WTC11 (cell line): ENCODE measurements around the gene HLF. TPM values are rescaled to one million over a fixed set of nuclear protein-coding genes. Genes with fewer than 3 reads are reported as not detected.

ENCODE experiments used
- ATAC-seq: fragments of 200-7000 bp; cut with Tn5 transposase; 2 replicates; pipeline ENCODE4 v1.10.0; 2021; ENCODE audit warnings: mild to moderate bottlenecking, moderate library complexity
- CTCF ChIA-PET: fragments of 300-600 bp; sonication (Branson Sonifier 250); formaldehyde crosslinking; loops from one replicate; lab custom pipeline; 2021; ENCODE audit warnings: antibody characterized with exemption; lab: Charles Lee
- POLR2A ChIA-PET: fragments of 350-600 bp; sonication (Branson Sonifier 250); formaldehyde crosslinking; loops from one replicate; lab custom pipeline; 2021; ENCODE audit warnings: antibody characterized with exemption; lab: Charles Lee
- DNase-seq: peaks from one replicate; pipeline ENCODE4 v3.0.0; 2021; ENCODE audit warnings: low spot score
- H3K27ac Mint-ChIP-seq: 2 replicates; pipeline ENCODE4 v1.8.0; 2021; ENCODE audit warnings: mixed read lengths
- H3K27me3 Mint-ChIP-seq: 2 replicates; pipeline ENCODE4 v1.8.0; 2021; ENCODE audit warnings: low read depth, mild to moderate bottlenecking, moderate library complexity, mixed read lengths
- H3K36me3 Mint-ChIP-seq: 2 replicates; pipeline ENCODE4 v1.8.0; 2021; ENCODE audit warnings: mixed read lengths
- H3K4me1 Mint-ChIP-seq: 2 replicates; pipeline ENCODE4 v1.8.0; 2022; ENCODE audit warnings: mixed read lengths
- H3K4me3 Mint-ChIP-seq: 2 replicates; pipeline ENCODE4 v1.8.0; 2021; ENCODE audit warnings: mild to moderate bottlenecking, moderate library complexity, mixed read lengths
- H3K9me3 Mint-ChIP-seq: 2 replicates; pipeline ENCODE4 v1.8.0; 2021; ENCODE audit warnings: mixed read lengths
- CREB1 ChIP-seq: sonication (generic); formaldehyde crosslinking; IDR thresholded peaks from 2 replicates; pipeline ENCODE4 v1.8.0; 2023; ENCODE audit warnings: mild to moderate bottlenecking, missing genetic modification reagents
- NFE2L1 ChIP-seq: sonication (generic); formaldehyde crosslinking; IDR thresholded peaks from 2 replicates; pipeline ENCODE4 v1.8.1; 2023; ENCODE audit warnings: missing genetic modification reagents
- NR1H2 ChIP-seq: sonication (generic); formaldehyde crosslinking; IDR thresholded peaks from 2 replicates; pipeline ENCODE4 v1.9.0; 2021; ENCODE audit warnings: mild to moderate bottlenecking, moderate library complexity, missing genetic modification reagents
- RELA ChIP-seq: sonication (generic); formaldehyde crosslinking; IDR thresholded peaks from 2 replicates; pipeline ENCODE4 v1.8.1; 2022; ENCODE audit warnings: missing genetic modification reagents, mild to moderate bottlenecking, borderline replicate concordance
- TCF7 ChIP-seq: sonication (generic); formaldehyde crosslinking; IDR thresholded peaks from 2 replicates; pipeline ENCODE4 v1.8.0; 2022; ENCODE audit warnings: mild to moderate bottlenecking, low read depth, missing genetic modification reagents, moderate library complexity
- ZNF138 ChIP-seq: sonication (generic); formaldehyde crosslinking; conservative IDR thresholded peaks from 2 replicates; pipeline ENCODE4 v1.8.1; 2022; ENCODE audit warnings: mild to moderate bottlenecking, moderate library complexity, missing genetic modification reagents
- total RNA-seq: library from RNA; stranded (reverse); gene quantifications from 3 replicates; pipeline ENCODE4 v1.2.3, GENCODE V29; 2021
- TF ChIP-seq, protein P1 (sequence below): sonication (generic); formaldehyde crosslinking; IDR thresholded peaks from 2 replicates; pipeline ENCODE4 v1.8.0; 2022; ENCODE audit warnings: missing genetic modification reagents
- TF ChIP-seq, protein P2 (sequence below): fragments of 250-450 bp; sonication (Bioruptor Pico); conservative IDR thresholded peaks from 2 replicates; pipeline ENCODE4 v1.9.0; 2021; ENCODE audit warnings: mild to moderate bottlenecking
- TF ChIP-seq, protein P3 (sequence below): sonication (generic); formaldehyde crosslinking; IDR thresholded peaks from 2 replicates; pipeline ENCODE4 v1.8.1; 2022; ENCODE audit warnings: mild to moderate bottlenecking, moderate library complexity, missing genetic modification reagents
- TF ChIP-seq, protein P4 (sequence below): sonication (generic); formaldehyde crosslinking; conservative IDR thresholded peaks from 2 replicates; pipeline ENCODE4 v1.8.1; 2023; ENCODE audit warnings: mild to moderate bottlenecking, low read depth, missing genetic modification reagents, moderate library complexity
- TF ChIP-seq, protein P5 (sequence below): sonication (generic); formaldehyde crosslinking; IDR thresholded peaks from 2 replicates; pipeline ENCODE4 v1.8.1; 2023; ENCODE audit warnings: mild to moderate bottlenecking, missing genetic modification reagents, borderline replicate concordance
- TF ChIP-seq, protein P6 (sequence below): fragments of 250-450 bp; sonication (Bioruptor Pico); IDR thresholded peaks from 2 replicates; pipeline ENCODE4 v1.9.0; 2021; ENCODE audit warnings: moderate library complexity, mild to moderate bottlenecking, inconsistent platforms, borderline replicate concordance
- TF ChIP-seq, protein P7 (sequence below): sonication (generic); formaldehyde crosslinking; IDR thresholded peaks from 2 replicates; pipeline ENCODE4 v1.8.0; 2022; ENCODE audit warnings: mild to moderate bottlenecking, missing genetic modification reagents

Gene HLF
- total RNA-seq, 1 experiment from 2014 or later = 0.31 TPM

DNA sequence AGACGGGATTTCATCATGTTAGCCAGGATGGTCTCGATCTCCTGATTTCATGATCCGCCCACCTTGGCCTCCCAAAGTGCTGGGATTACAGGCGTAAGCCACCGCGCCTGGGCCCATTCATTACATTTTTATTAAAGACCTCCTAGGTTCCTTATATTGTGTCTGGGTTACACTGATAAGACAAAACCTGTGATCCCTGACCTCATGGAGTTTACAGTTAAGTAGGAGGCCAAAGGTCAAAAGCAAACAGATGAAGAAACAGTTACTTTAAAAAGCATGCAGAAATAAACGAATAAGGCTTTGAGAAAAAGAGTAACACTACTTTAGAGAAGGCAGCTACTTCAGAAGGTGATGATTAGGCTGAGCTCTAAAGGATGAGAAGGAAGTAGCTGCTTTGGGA lies 14.9 kb upstream of the HLF start:
- no peak overlapping the region for H3K27ac Mint-ChIP-seq
- POLR2A ChIA-PET = no interaction called here
- DNase-seq (no peak), ATAC-seq (no peak)
- peaks cover 9% of the 10 kb centered on the region for H3K27me3 Mint-ChIP-seq
- no peaks in the 10 kb centered on the region for H3K36me3 Mint-ChIP-seq
- H3K4me3 Mint-ChIP-seq = no peak overlapping the region
- CTCF ChIA-PET = interaction anchor here (1.1 to 1.4 kb wide), 3 partner anchors 11 to 54 kb away, joined by 3 to 4 read pairs (median 3); no protein-coding TSS in a partner anchor
- peaks cover 11% of the 10 kb centered on the region for H3K4me1 Mint-ChIP-seq
- peaks cover 16% of the 10 kb centered on the region for H3K9me3 Mint-ChIP-seq
- TF ChIP-seq CREB1 = no peak
- TF ChIP-seq, protein P1, sequence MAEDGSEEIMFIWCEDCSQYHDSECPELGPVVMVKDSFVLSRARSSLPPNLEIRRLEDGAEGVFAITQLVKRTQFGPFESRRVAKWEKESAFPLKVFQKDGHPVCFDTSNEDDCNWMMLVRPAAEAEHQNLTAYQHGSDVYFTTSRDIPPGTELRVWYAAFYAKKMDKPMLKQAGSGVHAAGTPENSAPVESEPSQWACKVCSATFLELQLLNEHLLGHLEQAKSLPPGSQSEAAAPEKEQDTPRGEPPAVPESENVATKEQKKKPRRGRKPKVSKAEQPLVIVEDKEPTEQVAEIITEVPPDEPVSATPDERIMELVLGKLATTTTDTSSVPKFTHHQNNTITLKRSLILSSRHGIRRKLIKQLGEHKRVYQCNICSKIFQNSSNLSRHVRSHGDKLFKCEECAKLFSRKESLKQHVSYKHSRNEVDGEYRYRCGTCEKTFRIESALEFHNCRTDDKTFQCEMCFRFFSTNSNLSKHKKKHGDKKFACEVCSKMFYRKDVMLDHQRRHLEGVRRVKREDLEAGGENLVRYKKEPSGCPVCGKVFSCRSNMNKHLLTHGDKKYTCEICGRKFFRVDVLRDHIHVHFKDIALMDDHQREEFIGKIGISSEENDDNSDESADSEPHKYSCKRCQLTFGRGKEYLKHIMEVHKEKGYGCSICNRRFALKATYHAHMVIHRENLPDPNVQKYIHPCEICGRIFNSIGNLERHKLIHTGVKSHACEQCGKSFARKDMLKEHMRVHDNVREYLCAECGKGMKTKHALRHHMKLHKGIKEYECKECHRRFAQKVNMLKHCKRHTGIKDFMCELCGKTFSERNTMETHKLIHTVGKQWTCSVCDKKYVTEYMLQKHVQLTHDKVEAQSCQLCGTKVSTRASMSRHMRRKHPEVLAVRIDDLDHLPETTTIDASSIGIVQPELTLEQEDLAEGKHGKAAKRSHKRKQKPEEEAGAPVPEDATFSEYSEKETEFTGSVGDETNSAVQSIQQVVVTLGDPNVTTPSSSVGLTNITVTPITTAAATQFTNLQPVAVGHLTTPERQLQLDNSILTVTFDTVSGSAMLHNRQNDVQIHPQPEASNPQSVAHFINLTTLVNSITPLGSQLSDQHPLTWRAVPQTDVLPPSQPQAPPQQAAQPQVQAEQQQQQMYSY (CRISPR knock-in tag) = no peak
- no peak for TF ChIP-seq NFE2L1 (CRISPR knock-in tag)
- no peak for TF ChIP-seq RELA (CRISPR knock-in tag)
- TF ChIP-seq, protein P2, sequence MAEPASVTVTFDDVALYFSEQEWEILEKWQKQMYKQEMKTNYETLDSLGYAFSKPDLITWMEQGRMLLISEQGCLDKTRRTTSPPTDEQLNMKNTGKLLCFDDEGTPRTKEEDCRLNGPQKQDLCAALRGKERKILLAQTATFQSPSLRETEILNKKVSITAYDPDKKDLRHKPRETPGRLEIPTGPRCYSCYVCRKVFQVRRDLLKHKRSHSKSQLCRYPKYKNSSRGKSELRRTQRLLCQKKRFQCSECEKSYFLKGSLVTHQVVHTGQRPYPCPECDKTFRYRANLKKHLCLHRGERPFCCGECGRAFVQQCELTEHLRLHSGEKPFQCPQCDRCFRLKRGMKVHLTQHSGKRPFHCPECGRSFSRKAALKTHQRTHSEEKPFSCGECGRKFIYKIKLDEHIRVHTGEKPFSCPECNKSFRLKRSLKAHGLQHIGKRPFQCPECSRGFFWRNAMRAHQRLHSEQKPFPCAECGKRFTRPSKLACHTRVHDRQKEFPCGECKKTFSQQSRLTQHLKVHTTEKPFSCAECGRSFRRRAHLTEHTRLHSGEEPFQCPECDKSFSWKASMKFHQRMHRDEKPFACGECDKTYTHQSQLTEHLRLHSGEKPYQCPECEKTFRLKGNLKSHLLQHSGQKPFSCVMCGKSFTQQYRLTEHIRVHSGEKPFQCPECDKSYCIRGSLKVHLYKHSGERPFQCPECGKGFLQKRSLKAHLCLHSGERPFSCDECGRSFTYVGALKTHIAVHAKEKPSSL (CRISPR knock-in tag) = no peak
- TF ChIP-seq, protein P3, sequence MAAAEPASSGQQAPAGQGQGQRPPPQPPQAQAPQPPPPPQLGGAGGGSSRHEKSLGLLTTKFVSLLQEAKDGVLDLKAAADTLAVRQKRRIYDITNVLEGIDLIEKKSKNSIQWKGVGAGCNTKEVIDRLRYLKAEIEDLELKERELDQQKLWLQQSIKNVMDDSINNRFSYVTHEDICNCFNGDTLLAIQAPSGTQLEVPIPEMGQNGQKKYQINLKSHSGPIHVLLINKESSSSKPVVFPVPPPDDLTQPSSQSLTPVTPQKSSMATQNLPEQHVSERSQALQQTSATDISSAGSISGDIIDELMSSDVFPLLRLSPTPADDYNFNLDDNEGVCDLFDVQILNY = no peak
- TF ChIP-seq, protein P4, sequence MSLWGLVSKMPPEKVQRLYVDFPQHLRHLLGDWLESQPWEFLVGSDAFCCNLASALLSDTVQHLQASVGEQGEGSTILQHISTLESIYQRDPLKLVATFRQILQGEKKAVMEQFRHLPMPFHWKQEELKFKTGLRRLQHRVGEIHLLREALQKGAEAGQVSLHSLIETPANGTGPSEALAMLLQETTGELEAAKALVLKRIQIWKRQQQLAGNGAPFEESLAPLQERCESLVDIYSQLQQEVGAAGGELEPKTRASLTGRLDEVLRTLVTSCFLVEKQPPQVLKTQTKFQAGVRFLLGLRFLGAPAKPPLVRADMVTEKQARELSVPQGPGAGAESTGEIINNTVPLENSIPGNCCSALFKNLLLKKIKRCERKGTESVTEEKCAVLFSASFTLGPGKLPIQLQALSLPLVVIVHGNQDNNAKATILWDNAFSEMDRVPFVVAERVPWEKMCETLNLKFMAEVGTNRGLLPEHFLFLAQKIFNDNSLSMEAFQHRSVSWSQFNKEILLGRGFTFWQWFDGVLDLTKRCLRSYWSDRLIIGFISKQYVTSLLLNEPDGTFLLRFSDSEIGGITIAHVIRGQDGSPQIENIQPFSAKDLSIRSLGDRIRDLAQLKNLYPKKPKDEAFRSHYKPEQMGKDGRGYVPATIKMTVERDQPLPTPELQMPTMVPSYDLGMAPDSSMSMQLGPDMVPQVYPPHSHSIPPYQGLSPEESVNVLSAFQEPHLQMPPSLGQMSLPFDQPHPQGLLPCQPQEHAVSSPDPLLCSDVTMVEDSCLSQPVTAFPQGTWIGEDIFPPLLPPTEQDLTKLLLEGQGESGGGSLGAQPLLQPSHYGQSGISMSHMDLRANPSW (CRISPR knock-in tag) = no peak
- TF ChIP-seq, protein P5, sequence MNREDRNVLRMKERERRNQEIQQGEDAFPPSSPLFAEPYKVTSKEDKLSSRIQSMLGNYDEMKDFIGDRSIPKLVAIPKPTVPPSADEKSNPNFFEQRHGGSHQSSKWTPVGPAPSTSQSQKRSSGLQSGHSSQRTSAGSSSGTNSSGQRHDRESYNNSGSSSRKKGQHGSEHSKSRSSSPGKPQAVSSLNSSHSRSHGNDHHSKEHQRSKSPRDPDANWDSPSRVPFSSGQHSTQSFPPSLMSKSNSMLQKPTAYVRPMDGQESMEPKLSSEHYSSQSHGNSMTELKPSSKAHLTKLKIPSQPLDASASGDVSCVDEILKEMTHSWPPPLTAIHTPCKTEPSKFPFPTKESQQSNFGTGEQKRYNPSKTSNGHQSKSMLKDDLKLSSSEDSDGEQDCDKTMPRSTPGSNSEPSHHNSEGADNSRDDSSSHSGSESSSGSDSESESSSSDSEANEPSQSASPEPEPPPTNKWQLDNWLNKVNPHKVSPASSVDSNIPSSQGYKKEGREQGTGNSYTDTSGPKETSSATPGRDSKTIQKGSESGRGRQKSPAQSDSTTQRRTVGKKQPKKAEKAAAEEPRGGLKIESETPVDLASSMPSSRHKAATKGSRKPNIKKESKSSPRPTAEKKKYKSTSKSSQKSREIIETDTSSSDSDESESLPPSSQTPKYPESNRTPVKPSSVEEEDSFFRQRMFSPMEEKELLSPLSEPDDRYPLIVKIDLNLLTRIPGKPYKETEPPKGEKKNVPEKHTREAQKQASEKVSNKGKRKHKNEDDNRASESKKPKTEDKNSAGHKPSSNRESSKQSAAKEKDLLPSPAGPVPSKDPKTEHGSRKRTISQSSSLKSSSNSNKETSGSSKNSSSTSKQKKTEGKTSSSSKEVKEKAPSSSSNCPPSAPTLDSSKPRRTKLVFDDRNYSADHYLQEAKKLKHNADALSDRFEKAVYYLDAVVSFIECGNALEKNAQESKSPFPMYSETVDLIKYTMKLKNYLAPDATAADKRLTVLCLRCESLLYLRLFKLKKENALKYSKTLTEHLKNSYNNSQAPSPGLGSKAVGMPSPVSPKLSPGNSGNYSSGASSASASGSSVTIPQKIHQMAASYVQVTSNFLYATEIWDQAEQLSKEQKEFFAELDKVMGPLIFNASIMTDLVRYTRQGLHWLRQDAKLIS (CRISPR knock-in tag) = no peak
- TF ChIP-seq, protein P6, sequence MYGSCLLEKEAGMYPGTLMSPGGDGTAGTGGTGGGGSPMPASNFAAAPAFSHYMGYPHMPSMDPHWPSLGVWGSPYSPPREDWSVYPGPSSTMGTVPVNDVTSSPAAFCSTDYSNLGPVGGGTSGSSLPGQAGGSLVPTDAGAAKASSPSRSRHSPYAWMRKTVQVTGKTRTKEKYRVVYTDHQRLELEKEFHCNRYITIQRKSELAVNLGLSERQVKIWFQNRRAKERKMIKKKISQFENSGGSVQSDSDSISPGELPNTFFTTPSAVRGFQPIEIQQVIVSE (CRISPR knock-in tag) = no peak
- TF ChIP-seq NR1H2 (CRISPR knock-in tag) = no peak
- TF ChIP-seq TCF7 = no peak
- no peak for TF ChIP-seq ZNF138 (CRISPR knock-in tag)
- TF ChIP-seq, protein P7, sequence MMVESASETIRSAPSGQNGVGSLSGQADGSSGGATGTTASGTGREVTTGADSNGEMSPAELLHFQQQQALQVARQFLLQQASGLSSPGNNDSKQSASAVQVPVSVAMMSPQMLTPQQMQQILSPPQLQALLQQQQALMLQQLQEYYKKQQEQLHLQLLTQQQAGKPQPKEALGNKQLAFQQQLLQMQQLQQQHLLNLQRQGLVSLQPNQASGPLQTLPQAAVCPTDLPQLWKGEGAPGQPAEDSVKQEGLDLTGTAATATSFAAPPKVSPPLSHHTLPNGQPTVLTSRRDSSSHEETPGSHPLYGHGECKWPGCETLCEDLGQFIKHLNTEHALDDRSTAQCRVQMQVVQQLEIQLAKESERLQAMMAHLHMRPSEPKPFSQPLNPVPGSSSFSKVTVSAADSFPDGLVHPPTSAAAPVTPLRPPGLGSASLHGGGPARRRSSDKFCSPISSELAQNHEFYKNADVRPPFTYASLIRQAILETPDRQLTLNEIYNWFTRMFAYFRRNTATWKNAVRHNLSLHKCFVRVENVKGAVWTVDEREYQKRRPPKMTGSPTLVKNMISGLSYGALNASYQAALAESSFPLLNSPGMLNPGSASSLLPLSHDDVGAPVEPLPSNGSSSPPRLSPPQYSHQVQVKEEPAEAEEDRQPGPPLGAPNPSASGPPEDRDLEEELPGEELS (CRISPR knock-in tag) = no peak
